Choroid plexus epithelial cell (primary cell): Measurements from ENCODE around the gene KCMF1.

Experiments used
- DNase-seq: peaks from one replicate; pipeline ENCODE4 v3.0.0-alpha.2; 2010; ENCODE audit warnings: low read depth
- H3K4me3 ChIP-seq: 2 replicates; pipeline ENCODE4 v1.5.1; 2011; ENCODE audit warnings: low read depth, mild to moderate bottlenecking, control low read depth, low read length, moderate library complexity
- CTCF ChIP-seq: conservative IDR thresholded peaks from 2 replicates; pipeline ENCODE4 v1.5.1; 2011; ENCODE audit warnings: low read depth, mild to moderate bottlenecking, control low read depth, inconsistent platforms, low read length, moderate library complexity

KCMF1 gene

GRCh38 chr2:85012431-85012830, 41.5 kb downstream of the KCMF1 start:
- no peak overlapping the region for H3K4me3 ChIP-seq
- DNase-seq = no peak
- no peak for TF ChIP-seq CTCF

DNA sequence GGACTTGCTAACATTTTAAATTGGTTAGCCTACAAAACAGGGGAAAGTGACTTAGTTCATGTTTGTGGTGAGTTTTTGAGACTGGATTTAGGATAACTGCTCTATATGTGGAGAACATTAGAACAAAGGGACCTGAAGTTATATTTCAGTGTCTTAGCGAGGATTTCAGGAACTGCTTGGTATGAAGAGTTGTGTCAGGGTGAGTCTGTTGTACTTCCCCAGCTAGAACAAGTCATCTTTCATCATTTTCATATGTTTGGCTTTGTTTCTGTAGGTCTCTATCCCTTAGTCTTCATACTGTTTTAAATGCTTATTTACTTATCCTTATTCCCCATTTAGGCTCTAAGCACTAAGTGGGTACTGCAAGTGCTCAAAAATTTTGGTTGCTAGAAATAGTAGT, 41.9 kb downstream of the KCMF1 start:
- no peak overlapping the region for H3K4me3 ChIP-seq
- no peak for TF ChIP-seq CTCF
- no peak for DNase-seq

GRCh38 chr2:85015653-85016360, 44.8 kb downstream of the KCMF1 start:
- TF ChIP-seq CTCF = peak; percentile 33
- peak; percentile 29 for DNase-seq
- H3K4me3 ChIP-seq = no peak overlapping the region

DNA sequence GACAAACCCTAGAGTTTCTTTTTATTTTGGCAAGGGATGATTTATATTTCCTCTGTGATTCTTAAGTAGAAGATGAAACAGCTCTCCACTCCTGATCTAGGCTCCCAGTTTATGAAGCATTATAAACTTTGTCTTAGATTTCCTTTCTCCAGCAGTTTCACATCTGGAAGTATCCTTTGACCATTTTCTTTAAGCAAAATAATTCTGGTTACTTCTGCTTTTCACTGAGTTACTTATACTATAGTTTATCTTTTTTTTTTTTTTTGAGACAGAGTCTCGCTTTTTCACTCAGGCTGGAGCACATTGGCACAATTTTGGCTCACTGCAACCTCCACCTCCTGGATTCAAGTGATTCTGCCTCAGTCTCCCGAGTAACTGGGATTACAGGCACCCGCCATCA, 45.5 kb downstream of the KCMF1 start:
- TF ChIP-seq CTCF = no peak
- H3K4me3 ChIP-seq = no peak overlapping the region
- DNase-seq = no peak

GRCh38 chr2:85017411-85018048, 46.6 kb downstream of the KCMF1 start:
- peak; percentile 56 for DNase-seq
- peak; percentile 49 for TF ChIP-seq CTCF
- no peak overlapping the region for H3K4me3 ChIP-seq

DNA sequence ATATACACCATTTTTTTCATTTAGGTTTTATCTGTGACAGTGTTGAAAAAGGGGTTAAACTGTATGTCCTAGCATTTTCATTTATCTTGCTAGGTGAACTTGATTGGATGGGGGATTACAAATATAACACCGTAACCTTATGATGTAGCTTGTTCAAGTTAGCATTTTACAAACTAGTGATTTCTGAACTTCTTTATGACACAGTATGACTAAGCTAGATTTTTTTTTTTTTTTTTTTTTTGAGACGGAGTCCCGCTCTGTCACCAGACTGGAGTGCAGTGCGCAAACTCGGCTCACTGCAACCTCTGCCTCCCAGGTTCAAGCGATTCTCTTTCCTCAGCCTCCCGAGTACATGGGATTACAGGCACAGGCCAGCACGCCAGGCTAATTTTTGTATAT, 47.1 kb downstream of the KCMF1 start:
- no peak for TF ChIP-seq CTCF
- DNase-seq = peak; percentile 7
- H3K4me3 ChIP-seq = no peak overlapping the region

DNA sequence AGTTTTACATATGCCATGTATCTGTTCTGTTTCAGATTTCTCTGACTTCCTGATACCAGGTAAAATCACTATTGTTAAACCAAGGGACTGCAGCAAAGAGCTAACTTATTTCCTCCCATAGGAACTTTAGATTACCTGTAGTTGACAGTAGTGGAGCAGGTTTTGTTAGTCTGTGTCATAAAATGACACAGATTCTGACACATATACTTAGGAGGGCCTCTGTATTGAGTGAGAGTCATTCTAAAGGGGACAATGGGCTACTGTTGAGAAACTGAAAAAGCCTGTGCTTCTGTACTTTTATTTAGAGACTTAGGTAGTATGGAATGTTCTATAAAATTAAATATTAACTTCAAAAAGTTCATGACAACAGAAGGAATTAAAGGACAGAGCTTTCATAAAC, 48.2 kb downstream of the KCMF1 start:
- TF ChIP-seq CTCF = no peak
- no peak for DNase-seq
- H3K4me3 ChIP-seq = no peak overlapping the region
